ENCODE results near the gene VPS51. TPM values are rescaled to one million over a fixed set of nuclear protein-coding genes. Genes with fewer than 3 reads are reported as not detected.

Gene VPS51
- total RNA-seq, 1 experiment from 2014 or later, result 113 TPM

GRCh38 chr11:65069217-65069616 lies 26.8 kb upstream of the VPS51 start:
- H3K79me2 ChIP-seq (ENCODE audit: low read depth), result no peaks in the 10 kb centered on the region
- H3K9me2 ChIP-seq (ENCODE audit: insufficient read depth), result no peaks in the 10 kb centered on the region
- H3K27me3 ChIP-seq (ENCODE audit: insufficient read depth, low read depth), result no peaks in the 10 kb centered on the region
- no peak overlapping the region for H3K27ac ChIP-seq
- intact Hi-C loops (cut with micrococcal nuclease; ENCODE audit: unreplicated experiment), result no loop called here
- ChIA-PET CTCF (interaction anchor here (0.5 to 0.6 kb wide), 5 partner anchors 20 to 318 kb away, joined by 3 to 7 read pairs (median 4); no protein-coding TSS in a partner anchor), POLR2A (ENCODE audit: unreplicated experiment) (interaction anchor here (0.7 kb wide), 1 partner anchor 114 kb away, joined by 6 read pairs; no protein-coding TSS in a partner anchor)
- no peak for TF ChIP-seq EZH2 (IDR thresholded peaks at IDR 0.05; ENCODE audit: low read depth)
- no peak for TF ChIP-seq CTCF (conservative IDR thresholded peaks at IDR 0.05)
- no peak for DNase-seq
- no peak overlapping the region for H3K4me3 ChIP-seq
- no peaks in the 10 kb centered on the region for H4K20me1 ChIP-seq (ENCODE audit: insufficient read depth)
- H3K36me3 ChIP-seq (ENCODE audit: low read depth), result no peaks in the 10 kb centered on the region
- no peaks in the 10 kb centered on the region for H3K9me3 ChIP-seq (ENCODE audit: insufficient read depth, low read depth)
- no peak overlapping the region for H3K4me2 ChIP-seq
- BruUV-seq (replicated peaks), result no TSS peak
- H3K4me1 ChIP-seq (replicated peaks; ENCODE audit: insufficient read depth), result no peaks in the 10 kb centered on the region
- no peak overlapping the region for H2AFZ ChIP-seq
- H3F3A ChIP-seq (ENCODE audit: insufficient read depth, low read depth), result no peaks in the 10 kb centered on the region

- H3K27ac ChIP-seq, result no peak overlapping the region
- ChIA-PET CTCF (no interaction called here), POLR2A (ENCODE audit: unreplicated experiment) (no interaction called here)
- H3K4me2 ChIP-seq, result no peak overlapping the region
- no peaks in the 10 kb centered on the region for H3K9me2 ChIP-seq (ENCODE audit: insufficient read depth)
- H3F3A ChIP-seq (ENCODE audit: insufficient read depth, low read depth), result peaks cover 14% of the 10 kb centered on the region
- intact Hi-C loops (cut with micrococcal nuclease; ENCODE audit: unreplicated experiment), result no loop called here
- no peaks in the 10 kb centered on the region for H3K4me1 ChIP-seq (replicated peaks; ENCODE audit: insufficient read depth)
- no peaks in the 10 kb centered on the region for H3K9me3 ChIP-seq (ENCODE audit: insufficient read depth, low read depth)
- no peaks in the 10 kb centered on the region for H3K79me2 ChIP-seq (ENCODE audit: low read depth)
- H3K4me3 ChIP-seq, result no peak overlapping the region
- no peaks in the 10 kb centered on the region for H3K36me3 ChIP-seq (ENCODE audit: low read depth)
- BruUV-seq (replicated peaks), result no TSS peak
- no peak overlapping the region for H2AFZ ChIP-seq
- no peaks in the 10 kb centered on the region for H3K27me3 ChIP-seq (ENCODE audit: insufficient read depth, low read depth)
- no peaks in the 10 kb centered on the region for H4K20me1 ChIP-seq (ENCODE audit: insufficient read depth)
- TF ChIP-seq EZH2 (IDR thresholded peaks at IDR 0.05; ENCODE audit: low read depth) (no peak), CTCF (conservative IDR thresholded peaks at IDR 0.05) (no peak)
- peak in 1 of 2 experiments; percentile 15 for DNase-seq
Measured at GRCh38 chr11:65071907-65072630, 23.9 kb upstream of the VPS51 start.

GRCh38 chr11:65072631-65072966 lies 23.4 kb upstream of the VPS51 start:
- H3K27me3 ChIP-seq (ENCODE audit: insufficient read depth, low read depth), result no peaks in the 10 kb centered on the region
- no peak overlapping the region for H3K27ac ChIP-seq
- H3K9me2 ChIP-seq (ENCODE audit: insufficient read depth), result no peaks in the 10 kb centered on the region
- ChIA-PET POLR2A (ENCODE audit: unreplicated experiment) (interaction anchor here (0.6 kb wide), 1 partner anchor 831 kb away, joined by 4 read pairs; no protein-coding TSS in a partner anchor), CTCF (no interaction called here)
- H3K4me1 ChIP-seq (replicated peaks; ENCODE audit: insufficient read depth), result no peaks in the 10 kb centered on the region
- H3K79me2 ChIP-seq (ENCODE audit: low read depth), result no peaks in the 10 kb centered on the region
- H3K4me2 ChIP-seq, result no peak overlapping the region
- no peaks in the 10 kb centered on the region for H4K20me1 ChIP-seq (ENCODE audit: insufficient read depth)
- no peaks in the 10 kb centered on the region for H3K36me3 ChIP-seq (ENCODE audit: low read depth)
- H2AFZ ChIP-seq, result no peak overlapping the region
- peaks cover 18% of the 10 kb centered on the region for H3F3A ChIP-seq (ENCODE audit: insufficient read depth, low read depth)
- BruUV-seq (replicated peaks), result no TSS peak
- H3K4me3 ChIP-seq, result no peak overlapping the region
- TF ChIP-seq CTCF (conservative IDR thresholded peaks at IDR 0.05) (no peak), EZH2 (IDR thresholded peaks at IDR 0.05; ENCODE audit: low read depth) (no peak)
- peak in 1 of 2 experiments; percentile 27 for DNase-seq
- H3K9me3 ChIP-seq (ENCODE audit: insufficient read depth, low read depth), result no peaks in the 10 kb centered on the region
- intact Hi-C loops (cut with micrococcal nuclease; ENCODE audit: unreplicated experiment), result no loop called here
